RWPE2 (cell line): ENCODE results near the gene KAT5.

ENCODE experiments used
- ATAC-seq: fragments of 200-7000 bp; cut with Tn5 transposase; 3 replicates; pipeline ENCODE4 v1.9.1; 2021; ENCODE audit warnings: low read depth
- DNase-seq: peaks from one replicate; pipeline ENCODE4 v3.0.0-alpha.2; 2020; ENCODE audit warnings: low spot score
- H3K27ac ChIP-seq: fragments of 450-650 bp; 2 replicates; pipeline ENCODE4 v1.5.1; 2017; ENCODE audit warnings: mild to moderate bottlenecking; ENCODE audit not compliant: poor library complexity, severe bottlenecking
- H3K27me3 ChIP-seq: fragments of 250-450 bp; sonication (Bioruptor Pico); 2 replicates; pipeline ENCODE4 v1.5.1; 2021; ENCODE audit warnings: mild to moderate bottlenecking, moderate library complexity; ENCODE audit not compliant: insufficient read depth, poor library complexity, severe bottlenecking
- H3K36me3 ChIP-seq: fragments of 250-450 bp; sonication (Bioruptor Pico); 2 replicates; pipeline ENCODE4 v1.5.1; 2020; ENCODE audit warnings: low read depth, mild to moderate bottlenecking, moderate library complexity
- H3K4me1 ChIP-seq: fragments of 250-450 bp; sonication (Bioruptor Pico); 2 replicates; pipeline ENCODE4 v1.5.1; 2021; ENCODE audit warnings: mild to moderate bottlenecking, moderate library complexity; ENCODE audit not compliant: insufficient read depth, poor library complexity, severe bottlenecking
- H3K4me3 ChIP-seq: fragments of 250-450 bp; sonication (Bioruptor Pico); 2 replicates; pipeline ENCODE4 v1.5.1; 2021; ENCODE audit warnings: mild to moderate bottlenecking, moderate library complexity; ENCODE audit not compliant: severe bottlenecking
- H3K9me3 ChIP-seq: fragments of 250-450 bp; sonication (Bioruptor Pico); 2 replicates; pipeline ENCODE4 v1.5.1; 2021; ENCODE audit warnings: mild to moderate bottlenecking, moderate library complexity; ENCODE audit not compliant: severe bottlenecking
- TF ChIP-seq, protein P1 (sequence below): fragments of 450-650 bp; IDR thresholded peaks from one replicate; pipeline ENCODE4 v1.5.1; 2017; ENCODE audit warnings: mild to moderate bottlenecking, moderate library complexity; ENCODE audit not compliant: poor library complexity, severe bottlenecking

Gene KAT5

GRCh38 chr11:65708451-65708850, 3.6 kb upstream of the KAT5 start:
- Histone ChIP-seq H3K27ac (no peak overlapping the region), H3K4me1 (no peaks in the 10 kb centered on the region), H3K4me3 (no peak overlapping the region), H3K27me3 (no peaks in the 10 kb centered on the region), H3K9me3 (no peaks in the 10 kb centered on the region), H3K36me3 (peaks cover 8% of the 10 kb centered on the region)
- DNase-seq (no peak), ATAC-seq (no peak)
- TF ChIP-seq, protein P1, sequence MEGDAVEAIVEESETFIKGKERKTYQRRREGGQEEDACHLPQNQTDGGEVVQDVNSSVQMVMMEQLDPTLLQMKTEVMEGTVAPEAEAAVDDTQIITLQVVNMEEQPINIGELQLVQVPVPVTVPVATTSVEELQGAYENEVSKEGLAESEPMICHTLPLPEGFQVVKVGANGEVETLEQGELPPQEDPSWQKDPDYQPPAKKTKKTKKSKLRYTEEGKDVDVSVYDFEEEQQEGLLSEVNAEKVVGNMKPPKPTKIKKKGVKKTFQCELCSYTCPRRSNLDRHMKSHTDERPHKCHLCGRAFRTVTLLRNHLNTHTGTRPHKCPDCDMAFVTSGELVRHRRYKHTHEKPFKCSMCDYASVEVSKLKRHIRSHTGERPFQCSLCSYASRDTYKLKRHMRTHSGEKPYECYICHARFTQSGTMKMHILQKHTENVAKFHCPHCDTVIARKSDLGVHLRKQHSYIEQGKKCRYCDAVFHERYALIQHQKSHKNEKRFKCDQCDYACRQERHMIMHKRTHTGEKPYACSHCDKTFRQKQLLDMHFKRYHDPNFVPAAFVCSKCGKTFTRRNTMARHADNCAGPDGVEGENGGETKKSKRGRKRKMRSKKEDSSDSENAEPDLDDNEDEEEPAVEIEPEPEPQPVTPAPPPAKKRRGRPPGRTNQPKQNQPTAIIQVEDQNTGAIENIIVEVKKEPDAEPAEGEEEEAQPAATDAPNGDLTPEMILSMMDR: no peak

GRCh38 chr11:65709661-65710060, 2.4 kb upstream of the KAT5 start:
- DNase-seq (no peak), ATAC-seq (no peak)
- Histone ChIP-seq H3K27me3 (no peaks in the 10 kb centered on the region), H3K9me3 (no peaks in the 10 kb centered on the region), H3K27ac (no peak overlapping the region), H3K36me3 (peaks cover 20% of the 10 kb centered on the region), H3K4me1 (no peaks in the 10 kb centered on the region), H3K4me3 (no peak overlapping the region)
- TF ChIP-seq, protein P1: no peak

- ATAC-seq (no peak), DNase-seq (no peak)
- H3K27ac ChIP-seq: peak overlapping the region; percentile 90
- H3K9me3 ChIP-seq: no peaks in the 10 kb centered on the region
- H3K36me3 ChIP-seq: peaks cover 27% of the 10 kb centered on the region
- no peaks in the 10 kb centered on the region for H3K4me1 ChIP-seq
- no peak overlapping the region for H3K4me3 ChIP-seq
- TF ChIP-seq, protein P1: no peak
- H3K27me3 ChIP-seq: no peaks in the 10 kb centered on the region
These were observed 1.6 kb upstream of the KAT5 start for GRCh38 chr11:65710421-65710820.

- Histone ChIP-seq H3K36me3 (peaks cover 45% of the 10 kb centered on the region), H3K9me3 (no peaks in the 10 kb centered on the region), H3K27ac (peak overlapping the region; percentile 90), H3K4me3 (peak overlapping the region; percentile 87), H3K4me1 (no peaks in the 10 kb centered on the region), H3K27me3 (no peaks in the 10 kb centered on the region)
- TF ChIP-seq, protein P1: no peak
- ATAC-seq (peak; percentile 88), DNase-seq (no peak)
These were observed 603 bp downstream of the KAT5 start for GRCh38 chr11:65712633-65713076.

DNA sequence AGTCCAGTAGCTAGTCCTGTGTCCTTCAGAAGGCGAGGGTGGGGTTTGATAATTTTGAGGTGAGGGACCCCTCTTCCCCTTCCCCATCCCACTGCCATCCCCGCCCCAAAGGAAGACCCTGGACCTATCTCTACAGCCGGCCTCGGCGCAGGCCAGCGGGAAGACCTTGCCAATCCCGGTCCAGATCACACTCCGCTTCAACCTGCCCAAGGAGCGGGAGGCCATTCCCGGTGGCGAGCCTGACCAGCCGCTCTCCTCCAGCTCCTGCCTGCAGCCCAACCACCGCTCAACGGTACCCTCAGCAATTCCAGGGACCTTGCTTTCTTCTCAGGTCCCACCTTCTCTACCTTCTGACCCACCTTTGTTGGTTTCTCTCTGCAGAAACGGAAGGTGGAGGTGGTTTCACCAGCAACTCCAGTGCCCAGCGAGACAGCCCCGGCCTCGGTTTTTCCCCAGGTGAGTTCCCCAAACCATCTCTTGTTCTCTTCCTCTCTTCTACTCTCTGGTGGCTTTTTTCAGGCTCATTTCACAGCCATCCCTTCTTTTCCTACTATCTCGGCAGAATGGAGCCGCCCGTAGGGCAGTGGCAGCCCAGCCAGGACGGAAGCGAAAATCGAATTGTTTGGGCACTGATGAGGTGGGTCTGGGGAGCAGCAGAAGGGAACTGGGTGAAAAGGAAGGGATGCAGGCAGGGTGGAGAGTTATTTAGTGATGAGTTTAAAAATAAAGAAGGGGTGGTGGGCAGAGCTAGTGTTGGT, 1.3 kb downstream of the KAT5 start:
- H3K4me1 ChIP-seq: no peaks in the 10 kb centered on the region
- ATAC-seq (no peak), DNase-seq (no peak)
- no peaks in the 10 kb centered on the region for H3K27me3 ChIP-seq
- H3K36me3 ChIP-seq: peaks cover 52% of the 10 kb centered on the region
- no peaks in the 10 kb centered on the region for H3K9me3 ChIP-seq
- TF ChIP-seq, protein P1: no peak
- H3K4me3 ChIP-seq: no peak overlapping the region
- no peak overlapping the region for H3K27ac ChIP-seq
